GM21390 (cell line): Measurements from ENCODE around the gene FREM3.

Experiments used
- ATAC-seq: cut with Tn5 transposase; IDR thresholded peaks from one replicate; pipeline ENCODE4 v1.9.1; 2021; ENCODE audit not compliant: unreplicated experiment

Gene FREM3

GRCh38 chr4:143668930-143669552 is 31.4 kb downstream of the FREM3 start:
- ATAC-seq, result peak; percentile 94

GRCh38 chr4:143667461-143667860 is 33.0 kb downstream of the FREM3 start:
- ATAC-seq, result no peak

DNA sequence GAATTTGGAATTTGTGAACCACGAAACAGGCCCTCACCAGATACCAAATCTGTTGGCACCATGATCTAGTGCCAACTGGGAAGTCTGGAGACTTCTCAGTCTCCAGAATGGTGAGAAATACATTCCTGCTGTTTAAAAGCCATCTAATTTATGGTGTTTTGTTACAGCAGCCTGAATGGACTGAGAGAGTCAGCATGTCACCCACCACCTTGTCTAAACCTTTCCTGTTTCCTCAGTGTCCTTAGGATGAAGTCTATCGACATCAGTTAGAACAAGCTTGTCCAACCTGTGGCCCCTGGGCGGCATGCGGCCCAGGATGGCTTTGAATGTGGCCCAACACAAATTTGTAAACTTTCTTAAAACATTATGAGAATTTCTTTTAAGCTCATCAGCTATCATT is 42.1 kb downstream of the FREM3 start:
- no peak for ATAC-seq

DNA sequence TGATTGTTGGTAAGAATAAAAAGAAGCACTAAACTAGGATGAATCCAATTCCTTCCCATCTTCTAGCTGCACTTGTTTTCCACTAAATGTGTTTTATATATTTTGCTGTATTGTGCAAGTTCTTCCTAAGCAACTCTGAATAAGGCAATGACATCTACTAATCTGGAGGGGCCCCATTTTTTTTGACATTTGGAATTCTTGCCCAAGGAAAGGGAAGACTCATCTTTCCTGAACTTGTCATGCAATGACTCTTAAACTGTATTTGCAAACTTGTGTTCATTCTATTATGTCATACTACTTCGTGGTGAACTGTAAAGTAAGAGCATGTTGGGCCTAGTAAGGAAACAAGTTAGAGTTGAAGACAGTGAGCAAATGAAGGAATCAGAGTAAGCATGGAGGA is 45.9 kb downstream of the FREM3 start:
- no peak for ATAC-seq

GRCh38 chr4:143653031-143653430 is 47.4 kb downstream of the FREM3 start:
- no peak for ATAC-seq

DNA sequence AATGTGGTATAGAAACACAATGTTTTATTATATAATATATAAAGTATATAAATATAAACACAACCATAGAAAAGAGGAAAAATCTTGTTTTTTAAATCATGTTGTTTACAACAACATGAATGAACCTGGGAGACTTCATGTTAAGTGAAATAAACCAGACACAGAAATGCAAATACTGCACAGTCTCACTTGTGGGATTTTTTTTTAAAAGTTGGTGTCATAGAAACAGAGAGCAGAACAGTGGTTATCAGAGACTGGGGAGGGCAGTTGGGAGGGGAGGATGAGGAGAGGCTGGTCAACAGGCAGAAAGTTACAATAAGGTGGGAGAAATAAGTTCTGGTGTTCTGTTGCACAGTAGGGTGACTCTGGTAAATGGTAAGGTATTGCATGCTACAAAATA is 57.1 kb downstream of the FREM3 start:
- ATAC-seq, result peak; percentile 62

- ATAC-seq, result no peak
These were observed 57.9 kb downstream of the FREM3 start for GRCh38 chr4:143642611-143643010.

- no peak for ATAC-seq
These were observed 59.1 kb downstream of the FREM3 start for GRCh38 chr4:143641361-143641760.

GRCh38 chr4:143634763-143635162 is 65.7 kb downstream of the FREM3 start:
- ATAC-seq, result no peak

GRCh38 chr4:143633833-143634232 is 66.6 kb downstream of the FREM3 start:
- no peak for ATAC-seq

DNA sequence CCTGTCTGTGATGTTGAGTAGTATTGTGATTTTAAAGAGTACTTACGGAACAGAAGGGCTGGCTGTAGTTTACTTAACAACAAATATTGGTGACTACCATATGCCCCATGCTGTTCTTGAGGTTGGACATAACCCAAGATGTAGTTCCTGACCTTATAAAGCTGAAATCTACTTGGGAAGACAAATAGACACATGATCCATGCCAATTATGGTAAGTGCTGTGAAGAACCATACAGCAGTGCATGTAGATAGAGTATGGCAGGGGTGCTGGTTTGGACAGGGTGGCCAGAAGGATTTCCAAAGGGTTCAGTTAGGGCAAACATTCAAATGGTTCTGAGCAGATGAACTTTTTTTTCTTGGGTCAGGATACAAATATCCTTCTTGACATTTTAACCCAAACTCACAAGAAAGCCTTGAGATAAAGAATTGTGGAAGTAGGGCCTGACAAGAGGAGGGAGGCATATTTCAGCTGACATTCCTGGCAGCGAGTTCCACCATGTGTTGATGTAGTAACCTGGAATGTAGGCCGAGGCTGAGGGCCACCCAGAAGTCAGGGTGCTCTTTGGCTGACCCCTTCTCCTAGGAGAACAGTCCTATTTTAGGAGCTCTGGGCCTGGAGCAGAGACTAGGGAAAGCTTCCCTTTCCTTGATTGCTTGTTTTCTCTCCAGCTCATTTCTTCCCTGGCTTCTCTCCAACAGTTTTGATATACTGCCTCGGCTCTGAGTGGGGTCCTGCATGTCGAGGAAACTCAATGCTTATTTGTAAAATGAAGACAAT is 74.2 kb downstream of the FREM3 start:
- ATAC-seq, result no peak

DNA sequence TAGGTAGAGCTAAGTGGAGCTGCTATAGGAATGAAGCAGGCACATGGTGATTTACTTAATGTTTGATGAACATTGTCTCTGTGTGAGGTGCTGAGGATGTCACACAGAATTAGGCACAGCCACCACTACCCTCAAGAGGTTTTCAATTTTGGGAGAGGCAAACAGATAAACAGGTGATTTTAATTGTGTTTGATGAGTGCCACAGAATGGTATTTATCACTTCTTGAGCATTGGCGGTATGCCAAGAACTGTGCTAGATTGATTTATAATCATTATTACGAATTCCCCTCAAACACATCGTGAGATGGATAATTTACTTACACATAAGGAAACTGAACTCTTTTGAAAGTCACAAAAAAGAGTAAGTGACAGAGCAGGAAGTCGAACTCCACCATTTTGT is 74.8 kb downstream of the FREM3 start:
- ATAC-seq, result no peak

GRCh38 chr4:143623896-143624295 is 76.6 kb downstream of the FREM3 start:
- ATAC-seq, result no peak

GRCh38 chr4:143618811-143619210 is 81.7 kb downstream of the FREM3 start:
- ATAC-seq, result no peak

DNA sequence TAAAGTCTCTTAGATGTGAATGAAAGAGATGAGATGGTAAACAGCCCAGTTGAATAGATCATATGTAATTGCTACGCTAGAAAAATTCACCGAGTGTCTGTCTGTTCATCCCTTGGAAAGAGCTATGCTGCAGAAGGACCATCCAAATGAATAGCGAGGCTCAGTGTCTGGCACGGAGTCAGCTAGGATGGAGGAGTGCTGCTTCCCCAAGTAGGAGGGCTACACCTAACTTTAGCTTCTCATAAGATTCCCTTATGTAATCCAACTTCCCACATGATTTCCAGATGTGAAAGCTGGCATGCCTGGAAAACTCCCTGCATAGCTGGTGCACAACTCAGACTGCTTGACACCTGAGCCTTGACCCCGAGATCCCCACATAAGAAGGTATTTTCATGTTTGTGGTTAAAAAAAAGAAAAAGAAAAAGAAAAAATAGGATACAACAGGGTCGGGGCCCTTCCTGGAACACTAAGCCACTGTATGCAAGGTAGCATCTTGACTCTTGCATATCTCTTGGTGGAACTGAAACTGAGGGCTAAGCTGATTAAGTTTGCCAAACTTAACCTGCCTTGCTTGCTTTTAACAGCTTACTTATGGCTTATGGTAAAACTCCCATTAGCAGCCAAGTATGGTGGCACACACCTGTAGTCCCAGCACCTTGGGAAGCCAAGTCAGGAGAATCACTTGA is 82.3 kb downstream of the FREM3 start:
- no peak for ATAC-seq

DNA sequence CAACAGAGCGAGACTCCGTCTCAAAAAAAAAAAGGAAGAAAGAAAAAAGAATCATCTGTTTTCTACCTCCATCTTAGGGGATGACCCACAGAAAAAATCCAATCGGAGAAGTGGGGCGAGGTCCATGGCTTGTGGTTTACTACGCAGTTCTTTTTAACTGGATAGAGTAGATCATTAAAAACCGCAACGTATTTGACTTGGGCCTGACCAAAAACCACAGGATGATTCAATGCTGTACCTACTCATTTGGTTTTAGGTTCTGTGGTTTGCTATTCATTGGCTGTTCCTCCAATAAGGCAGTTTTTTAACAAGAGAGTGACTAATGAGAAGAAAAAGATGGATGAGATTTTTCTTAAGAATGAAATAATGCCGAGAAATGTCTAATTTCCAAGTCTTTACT is 83.7 kb downstream of the FREM3 start:
- peak; percentile 83 for ATAC-seq

GRCh38 chr4:143609492-143609891 is 91.0 kb downstream of the FREM3 start:
- ATAC-seq, result no peak

GRCh38 chr4:143606480-143606879 is 94.0 kb downstream of the FREM3 start:
- ATAC-seq, result no peak

GRCh38 chr4:143599827-143600226 is 100.6 kb downstream of the FREM3 start:
- no peak for ATAC-seq

DNA sequence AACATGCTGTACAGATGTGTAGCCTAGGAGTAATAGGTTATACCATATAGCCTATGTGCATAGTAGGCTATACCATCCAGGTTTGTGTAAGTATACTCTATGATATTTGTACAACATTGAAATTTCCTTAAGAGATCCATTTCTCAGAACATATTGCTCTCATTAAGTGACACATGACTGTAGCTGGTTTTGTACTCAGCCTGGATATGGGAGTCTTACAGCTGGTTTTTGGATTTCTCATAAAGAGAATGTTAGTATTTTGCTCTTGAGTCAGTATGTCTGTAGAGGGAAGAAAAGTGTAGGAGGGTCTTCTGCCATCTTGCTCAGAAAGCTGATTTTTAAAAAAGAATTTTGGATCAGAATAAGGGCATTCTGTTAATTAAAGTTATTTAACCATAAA is 101.7 kb downstream of the FREM3 start:
- ATAC-seq, result no peak

- ATAC-seq, result no peak
These were observed 103.2 kb downstream of the FREM3 start for GRCh38 chr4:143597276-143597675.

- no peak for ATAC-seq
These were observed 112.8 kb downstream of the FREM3 start for GRCh38 chr4:143587703-143588102.
